HepG2 (cell line): ENCODE results near the gene CYTH1. TPM values are rescaled to one million over a fixed set of nuclear protein-coding genes. Genes with fewer than 3 reads are reported as not detected.

Experiments used
- polyA plus RNA-seq, 8 experiments: library from polyadenylated mRNA; depleted of rRNA in 3 of 8; stranded (reverse) in 7 of 8; unstranded in 1 of 8; fragments of >200 nt; fragmentation: Illumina TruSeq in 4 of 8; extraction: Trizol in 4 of 8; gene quantifications; 2 replicates each; pipeline versions ENCODE4 v1.2.1 to v1.2.3, GENCODE V29; 2011 to 2016; ENCODE audit warnings: low read depth in 4 of 8, missing spikeins in 1 of 8, mixed read lengths in 1 of 8; ENCODE audit not compliant: insufficient read depth in 1 of 8
- small RNA-seq, 3 experiments: library from RNA; depleted of rRNA; stranded (forward); fragments of <200 nt; gene quantifications; one replicate each; pipeline ENCODE3, GENCODE V24; 2012; ENCODE audit warnings: low read depth in 2 of 3, low replicate concordance in 1 of 3; ENCODE audit not compliant: insufficient read length in 3 of 3, insufficient read depth in 2 of 3
- total RNA-seq, 5 experiments: library from RNA; depleted of rRNA; stranded (reverse); fragments of >200 nt; fragmentation: Illumina TruSeq; extraction: Trizol; gene quantifications; 2 replicates each; pipeline ENCODE4 v1.2.3, GENCODE V29; 2016; ENCODE audit warnings: low read depth in 1 of 5

CYTH1 gene
- total and polyA plus RNA-seq, 2 of the 13 experiments (the other 11 are each of a cell fraction or from before 2014, with no cell fraction given), result 20.1 to 48.9 TPM

Small RNA genes lying within 50 kb of the gene (small RNA-seq; reads per million reads assigned to genes)
- gene RNU6-638P, result 0 reads per million in 3 experiments

Other genes starting within 250 kb of the CYTH1 start
- 0.86 and 0.90 TPM in 2 replicates for gene DNAH17, start 204.9 kb downstream of the CYTH1 start, total RNA-seq (2016; rRNA removed; fragmentation: Illumina TruSeq; extraction: Trizol)
- 1.6 and 1.8 TPM in 2 replicates for gene DNAH17, start 204.9 kb downstream of the CYTH1 start, polyA plus RNA-seq (2011; rRNA removed)
- gene USP36, start 58.5 kb upstream of the CYTH1 start, total RNA-seq (2016; rRNA removed; fragmentation: Illumina TruSeq; extraction: Trizol), result 29.6 and 30.7 TPM in 2 replicates
- 45.9 and 49.4 TPM in 2 replicates for gene USP36, start 58.5 kb upstream of the CYTH1 start, polyA plus RNA-seq (2011; rRNA removed)
- gene CEP295NL, start 120.9 kb upstream of the CYTH1 start, total RNA-seq (2016; rRNA removed; fragmentation: Illumina TruSeq; extraction: Trizol), result not detected in 2 replicates
- not detected in 2 replicates for gene CEP295NL, start 120.9 kb upstream of the CYTH1 start, polyA plus RNA-seq (2011; rRNA removed)
- gene TIMP2, start 143.1 kb upstream of the CYTH1 start, total RNA-seq (2016; rRNA removed; fragmentation: Illumina TruSeq; extraction: Trizol), result 2.2 and 3.8 TPM in 2 replicates
- gene TIMP2, start 143.1 kb upstream of the CYTH1 start, polyA plus RNA-seq (2011; rRNA removed), result 8.5 and 11.7 TPM in 2 replicates
- gene LGALS3BP, start 197.7 kb upstream of the CYTH1 start, total RNA-seq (2016; rRNA removed; fragmentation: Illumina TruSeq; extraction: Trizol), result 116 and 332 TPM in 2 replicates
- gene LGALS3BP, start 197.7 kb upstream of the CYTH1 start, polyA plus RNA-seq (2011; rRNA removed), result 137 and 185 TPM in 2 replicates
- 24.9 and 34.1 TPM in 2 replicates for gene CANT1, start 227.5 kb upstream of the CYTH1 start, total RNA-seq (2016; rRNA removed; fragmentation: Illumina TruSeq; extraction: Trizol)
- 42.1 and 42.6 TPM in 2 replicates for gene CANT1, start 227.5 kb upstream of the CYTH1 start, polyA plus RNA-seq (2011; rRNA removed)
- gene C1QTNF1, start 241.9 kb upstream of the CYTH1 start, total RNA-seq (2016; rRNA removed; fragmentation: Illumina TruSeq; extraction: Trizol), result 0.18 and 0.36 TPM in 2 replicates
- gene C1QTNF1, start 241.9 kb upstream of the CYTH1 start, polyA plus RNA-seq (2011; rRNA removed), result 0.86 and 2.1 TPM in 2 replicates